RWPE1 (cell line): ENCODE data around the gene ADCK1.
A peak's percentile ranks its signal among the peaks of the same experiment; 100 is the strongest.

ENCODE experiments used
- CTCF ChIA-PET: fragments of 350-600 bp; sonication (Branson Sonifier 250); formaldehyde crosslinking; extraction: SDS; loops from one replicate; lab custom pipeline; 2021; lab: Yijun Ruan, JAX
- POLR2A ChIA-PET: fragments of 400-600 bp; formaldehyde crosslinking; extraction: SDS; loops from one replicate; lab custom pipeline; 2020; ENCODE audit warnings: antibody characterized with exemption; ENCODE audit not compliant: low non-redundant PET; lab: Yijun Ruan, JAX
- DNase-seq: peaks from one replicate; pipeline ENCODE4 v3.0.0; 2012; ENCODE audit warnings: low spot score
- H3K27ac ChIP-seq: fragments of 450-650 bp; 2 replicates; pipeline ENCODE4 v1.5.1; 2017
- TF ChIP-seq, protein P1 (sequence below): fragments of 450-650 bp; conservative IDR thresholded peaks from 2 replicates; pipeline ENCODE4 v1.5.1; 2017; ENCODE audit warnings: low read depth, mild to moderate bottlenecking

Gene ADCK1

DNA sequence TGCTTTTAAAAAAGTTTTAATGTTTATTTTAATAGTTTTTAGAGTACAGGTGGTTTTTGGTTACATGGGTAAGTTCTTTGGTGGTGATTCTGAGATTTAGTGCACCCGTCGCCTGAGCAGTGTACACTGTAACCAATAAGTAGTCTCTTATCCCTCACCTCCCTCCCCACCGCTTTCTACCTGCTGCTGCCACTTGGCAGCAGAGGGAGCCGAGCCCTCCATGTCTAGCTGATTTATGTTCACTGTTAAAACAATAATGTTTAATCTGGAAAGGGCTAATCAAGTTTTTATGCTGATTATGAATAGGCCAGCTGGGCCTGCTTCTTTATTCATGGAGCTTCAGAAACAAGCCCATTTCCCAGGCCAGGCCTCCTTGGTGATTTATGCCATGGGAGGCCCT is 73.1 kb downstream of the ADCK1 start:
- ChIA-PET POLR2A (no interaction called here), CTCF (no interaction called here)
- TF ChIP-seq, protein P1, sequence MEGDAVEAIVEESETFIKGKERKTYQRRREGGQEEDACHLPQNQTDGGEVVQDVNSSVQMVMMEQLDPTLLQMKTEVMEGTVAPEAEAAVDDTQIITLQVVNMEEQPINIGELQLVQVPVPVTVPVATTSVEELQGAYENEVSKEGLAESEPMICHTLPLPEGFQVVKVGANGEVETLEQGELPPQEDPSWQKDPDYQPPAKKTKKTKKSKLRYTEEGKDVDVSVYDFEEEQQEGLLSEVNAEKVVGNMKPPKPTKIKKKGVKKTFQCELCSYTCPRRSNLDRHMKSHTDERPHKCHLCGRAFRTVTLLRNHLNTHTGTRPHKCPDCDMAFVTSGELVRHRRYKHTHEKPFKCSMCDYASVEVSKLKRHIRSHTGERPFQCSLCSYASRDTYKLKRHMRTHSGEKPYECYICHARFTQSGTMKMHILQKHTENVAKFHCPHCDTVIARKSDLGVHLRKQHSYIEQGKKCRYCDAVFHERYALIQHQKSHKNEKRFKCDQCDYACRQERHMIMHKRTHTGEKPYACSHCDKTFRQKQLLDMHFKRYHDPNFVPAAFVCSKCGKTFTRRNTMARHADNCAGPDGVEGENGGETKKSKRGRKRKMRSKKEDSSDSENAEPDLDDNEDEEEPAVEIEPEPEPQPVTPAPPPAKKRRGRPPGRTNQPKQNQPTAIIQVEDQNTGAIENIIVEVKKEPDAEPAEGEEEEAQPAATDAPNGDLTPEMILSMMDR, result no peak
- no peak for DNase-seq
- no peak overlapping the region for H3K27ac ChIP-seq

DNA sequence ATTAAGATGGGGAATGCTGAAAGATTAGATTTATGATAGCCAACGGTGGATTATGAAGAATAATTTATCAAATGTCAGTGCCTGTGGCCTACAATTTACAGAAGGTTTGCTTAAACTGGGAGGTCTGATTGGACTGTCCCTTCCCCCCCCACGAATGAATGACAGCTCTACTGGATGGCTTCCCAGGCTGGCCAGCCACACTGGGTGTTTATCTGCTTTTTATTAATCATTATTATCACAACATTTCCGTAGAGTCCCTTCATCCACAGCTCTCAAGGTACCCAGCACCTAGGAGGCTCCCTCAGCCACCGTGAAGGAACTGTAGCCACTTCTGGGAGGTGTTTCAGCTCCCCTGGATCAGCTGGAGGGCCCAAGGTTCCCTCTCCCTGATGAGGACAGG is 78.9 kb downstream of the ADCK1 start:
- TF ChIP-seq, protein P1, result no peak
- no peak for DNase-seq
- no peak overlapping the region for H3K27ac ChIP-seq
- CTCF ChIA-PET, result interaction anchor here (0.6 kb wide), 1 partner anchor 62 kb away, joined by 3 read pairs; no protein-coding TSS in a partner anchor
- POLR2A ChIA-PET, result no interaction called here

DNA sequence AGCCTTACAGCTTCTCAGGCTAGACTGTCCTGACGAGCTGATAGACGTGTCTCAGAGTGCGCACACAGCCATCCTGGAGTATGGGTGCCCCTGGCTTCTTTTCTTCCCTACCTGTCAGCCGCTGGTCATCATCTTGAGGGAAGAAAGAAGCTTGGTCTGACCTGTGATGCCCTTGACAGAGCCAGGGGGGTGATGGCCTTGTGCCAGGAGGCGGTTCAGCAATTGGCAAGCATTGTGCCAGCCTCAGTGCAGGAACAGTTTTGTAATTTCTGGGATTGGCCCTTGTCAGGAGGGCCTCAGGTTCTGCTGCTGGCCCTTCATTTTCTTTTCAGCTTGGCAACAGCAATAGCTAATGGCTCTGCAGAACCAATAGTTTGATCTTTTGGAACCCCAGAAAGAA is 80.1 kb downstream of the ADCK1 start:
- ChIA-PET CTCF (no interaction called here), POLR2A (no interaction called here)
- DNase-seq, result no peak

DNA sequence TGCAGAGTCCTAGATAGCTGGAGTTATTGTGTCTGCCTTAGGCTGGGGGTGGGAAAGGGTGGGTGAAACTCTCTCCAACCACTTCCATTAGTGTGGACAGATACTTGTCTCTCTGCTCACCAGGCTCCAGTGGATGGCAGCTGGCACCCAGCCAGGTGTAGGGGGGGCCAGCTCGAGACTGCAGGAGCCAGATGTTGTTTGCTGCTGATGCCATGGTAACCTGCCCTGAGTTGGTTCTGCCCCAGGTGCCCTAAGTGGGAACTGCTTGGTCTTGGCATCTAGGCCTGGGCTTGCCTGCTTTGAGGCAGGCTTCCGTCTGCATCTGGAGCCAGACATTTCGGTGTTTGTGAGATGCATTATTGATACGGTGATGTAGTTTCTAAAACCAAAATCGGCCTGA is 82.2 kb downstream of the ADCK1 start:
- POLR2A ChIA-PET, result no interaction called here
- DNase-seq, result no peak
- TF ChIP-seq, protein P1, result no peak
- CTCF ChIA-PET, result no interaction called here
- 0 out of 2 replicates have a peak overlapping the region, but pooled peaks have one; percentile 3 for H3K27ac ChIP-seq

More for the DNA sequence above, 80.1 kb downstream of the ADCK1 start:
- TF ChIP-seq, protein P1, result no peak
- no peak overlapping the region for H3K27ac ChIP-seq

DNA sequence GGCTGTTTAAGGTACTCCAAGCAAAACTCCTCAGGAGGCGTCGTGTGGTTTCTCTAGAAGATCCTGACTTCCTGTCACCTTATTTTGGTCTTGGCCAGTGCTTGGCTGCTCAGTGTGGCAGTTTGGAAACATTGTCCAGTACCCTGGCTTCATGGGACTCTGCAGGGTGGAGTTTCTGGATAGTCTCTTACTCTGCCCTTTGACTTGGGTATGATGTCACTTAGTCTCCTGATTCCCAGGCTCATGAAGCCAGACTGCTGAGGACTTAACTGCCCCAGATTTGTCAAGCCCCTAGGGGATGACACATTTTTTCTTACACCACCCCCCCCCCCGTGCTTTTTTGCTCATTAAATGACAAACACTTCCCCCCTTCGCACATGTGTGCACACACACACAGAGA is 82.7 kb downstream of the ADCK1 start:
- ChIA-PET POLR2A (no interaction called here), CTCF (no interaction called here)
- no peak for DNase-seq

DNA sequence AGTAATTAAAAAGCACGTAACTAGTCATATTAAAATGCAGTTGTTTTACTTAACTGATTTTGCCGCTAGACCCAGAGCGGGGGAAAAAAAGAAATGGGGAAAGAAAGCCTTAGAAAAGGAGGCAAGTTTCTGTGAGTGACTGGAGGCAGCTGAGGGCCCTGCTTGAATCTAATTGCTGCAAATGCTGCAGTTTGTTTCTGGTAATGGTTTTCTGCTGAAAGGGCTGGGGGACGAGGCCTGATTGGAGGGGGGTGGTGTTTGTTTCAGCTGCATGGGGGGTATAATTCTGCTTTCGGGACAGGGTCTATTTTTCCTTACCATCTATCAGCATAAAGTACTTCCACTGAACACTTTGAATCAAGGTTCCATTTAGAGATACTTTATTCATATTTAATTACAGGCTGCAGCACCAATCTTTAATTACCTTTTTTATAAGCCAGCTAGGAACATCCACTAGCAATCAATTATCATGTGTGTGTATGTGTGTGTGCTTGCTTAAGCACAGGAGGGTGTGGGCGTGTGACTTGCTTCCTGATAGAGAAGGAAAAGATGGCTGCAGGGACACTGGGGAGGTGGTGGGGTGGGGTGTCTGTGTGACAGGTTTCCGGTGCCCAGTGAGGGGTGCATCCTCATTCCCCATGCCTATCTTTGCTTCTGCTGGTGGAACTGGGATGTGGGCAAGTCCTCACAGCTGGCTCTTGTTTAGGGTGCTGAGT is 83.4 kb downstream of the ADCK1 start:
- no peak for DNase-seq
- CTCF ChIA-PET, result no interaction called here
- POLR2A ChIA-PET, result no interaction called here
- TF ChIP-seq, protein P1, result no peak
- H3K27ac ChIP-seq, result no peak overlapping the region

More for the DNA sequence above, 82.7 kb downstream of the ADCK1 start:
- H3K27ac ChIP-seq, result 0 out of 2 replicates have a peak overlapping the region, but pooled peaks have one; percentile 3
- TF ChIP-seq, protein P1, result no peak
